Osteoblast (primary cell): ENCODE results near the gene CASP1. TPM values are rescaled to one million over a fixed set of nuclear protein-coding genes. Genes with fewer than 3 reads are reported as not detected.
"Not testable (repeated sequence)": the region's sequence is repeated elsewhere in the genome, so short reads cannot be mapped to it uniquely, and the experiment has no call there.

Source experiments
- DNase-seq: peaks from one replicate; pipeline ENCODE4 v3.0.0; 2011; ENCODE audit warnings: low spot score, mixed read lengths; ENCODE audit not compliant: insufficient read length; ENCODE audit errors: missing footprints
- H2AFZ ChIP-seq: 2 replicates; pipeline ENCODE4 v1.6.0; 2011; ENCODE audit warnings: mild to moderate bottlenecking, low read length
- H3K27ac ChIP-seq: 2 replicates; pipeline ENCODE4 v1.5.1; 2011; ENCODE audit warnings: mild to moderate bottlenecking, low read depth, low read length, moderate library complexity
- H3K27me3 ChIP-seq: 2 replicates; pipeline ENCODE4 v1.6.0; 2012; ENCODE audit warnings: mild to moderate bottlenecking, control low read depth, inconsistent platforms, low read length, moderate library complexity; ENCODE audit not compliant: insufficient read depth
- H3K36me3 ChIP-seq: 2 replicates; pipeline ENCODE4 v1.5.1; 2011; ENCODE audit warnings: mild to moderate bottlenecking, low read length, control low read depth, moderate library complexity; ENCODE audit not compliant: insufficient read depth
- H3K4me1 ChIP-seq: 2 replicates; pipeline ENCODE4 v1.5.1; 2011; ENCODE audit warnings: mild to moderate bottlenecking, low read length, control low read depth, moderate library complexity; ENCODE audit not compliant: insufficient read depth
- H3K4me2 ChIP-seq: 2 replicates; pipeline ENCODE4 v1.6.0; 2011; ENCODE audit warnings: mild to moderate bottlenecking, low read length; ENCODE audit not compliant: insufficient read depth
- H3K4me3 ChIP-seq: fragments of 200-600 bp; sonication (generic); 3 replicates; pipeline ENCODE4 v1.5.1; 2012; ENCODE audit warnings: mild to moderate bottlenecking, low read length, inconsistent platforms; ENCODE audit not compliant: insufficient read depth
- H3K79me2 ChIP-seq: 2 replicates; pipeline ENCODE4 v1.6.0; 2012; ENCODE audit warnings: mild to moderate bottlenecking, low read length, control low read depth, inconsistent platforms; ENCODE audit not compliant: insufficient read depth
- H3K9me3 ChIP-seq: 2 replicates; pipeline ENCODE4 v1.5.1; 2011; ENCODE audit warnings: low read depth, low read length, control low read depth
- H4K20me1 ChIP-seq: 2 replicates; pipeline ENCODE4 v1.6.0; 2012; ENCODE audit warnings: mild to moderate bottlenecking, low read length, control low read depth; ENCODE audit not compliant: insufficient read depth
- total RNA-seq: library from RNA; depleted of rRNA; stranded (reverse); fragments of >200 nt; gene quantifications from 2 replicates; pipeline ENCODE4 v1.2.3, GENCODE V29; 2012
- TF ChIP-seq, protein P1 (sequence below): IDR thresholded peaks from 2 replicates; pipeline ENCODE4 v1.5.1; 2011; ENCODE audit warnings: mild to moderate bottlenecking, low read depth, low read length, moderate library complexity; ENCODE audit errors: extremely low read depth

CASP1 gene
- total RNA-seq, 1 donor, result 14.1 TPM

DNA sequence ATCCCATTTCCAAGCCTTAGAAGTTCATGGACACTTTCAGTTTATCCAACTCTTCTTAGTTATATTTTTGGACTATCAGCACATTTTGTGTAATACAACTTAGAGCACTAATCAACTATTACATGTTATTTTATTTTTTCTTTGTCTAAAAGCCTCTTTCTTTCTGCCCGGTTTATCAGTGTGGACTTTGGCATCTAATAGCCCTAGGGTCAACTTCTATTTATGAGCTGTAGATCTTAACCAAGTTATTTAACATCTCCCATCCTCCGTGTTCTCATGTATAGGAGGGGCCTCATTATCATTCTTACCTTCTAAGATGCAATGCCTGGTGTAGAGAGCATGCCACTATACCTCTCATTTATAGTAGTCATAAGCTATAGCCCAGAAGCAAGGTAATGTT is 5.8 kb upstream of the CASP1 start:
- H3K36me3 ChIP-seq, result no peaks in the 10 kb centered on the region
- no peaks in the 10 kb centered on the region for H3K79me2 ChIP-seq
- no peak overlapping the region for H3K27ac ChIP-seq
- H3K9me3 ChIP-seq, result no peaks in the 10 kb centered on the region
- no peak for DNase-seq
- H3K4me2 ChIP-seq, result no peak overlapping the region
- no peak overlapping the region for H2AFZ ChIP-seq
- no peaks in the 10 kb centered on the region for H4K20me1 ChIP-seq
- no peaks in the 10 kb centered on the region for H3K27me3 ChIP-seq
- peaks cover 4% of the 10 kb centered on the region for H3K4me1 ChIP-seq
- no peak overlapping the region for H3K4me3 ChIP-seq
- TF ChIP-seq, protein P1, sequence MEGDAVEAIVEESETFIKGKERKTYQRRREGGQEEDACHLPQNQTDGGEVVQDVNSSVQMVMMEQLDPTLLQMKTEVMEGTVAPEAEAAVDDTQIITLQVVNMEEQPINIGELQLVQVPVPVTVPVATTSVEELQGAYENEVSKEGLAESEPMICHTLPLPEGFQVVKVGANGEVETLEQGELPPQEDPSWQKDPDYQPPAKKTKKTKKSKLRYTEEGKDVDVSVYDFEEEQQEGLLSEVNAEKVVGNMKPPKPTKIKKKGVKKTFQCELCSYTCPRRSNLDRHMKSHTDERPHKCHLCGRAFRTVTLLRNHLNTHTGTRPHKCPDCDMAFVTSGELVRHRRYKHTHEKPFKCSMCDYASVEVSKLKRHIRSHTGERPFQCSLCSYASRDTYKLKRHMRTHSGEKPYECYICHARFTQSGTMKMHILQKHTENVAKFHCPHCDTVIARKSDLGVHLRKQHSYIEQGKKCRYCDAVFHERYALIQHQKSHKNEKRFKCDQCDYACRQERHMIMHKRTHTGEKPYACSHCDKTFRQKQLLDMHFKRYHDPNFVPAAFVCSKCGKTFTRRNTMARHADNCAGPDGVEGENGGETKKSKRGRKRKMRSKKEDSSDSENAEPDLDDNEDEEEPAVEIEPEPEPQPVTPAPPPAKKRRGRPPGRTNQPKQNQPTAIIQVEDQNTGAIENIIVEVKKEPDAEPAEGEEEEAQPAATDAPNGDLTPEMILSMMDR, result no peak

- Histone ChIP-seq H2AFZ (peak overlapping the region; percentile 86), H3K4me2 (peak overlapping the region; percentile 73), H3K4me3 (peak overlapping the region; percentile 56)
- not testable (repeated sequence) for H3K27ac ChIP-seq, H3K79me2 ChIP-seq, DNase-seq, H3K36me3 ChIP-seq, H3K9me3 ChIP-seq, H3K27me3 ChIP-seq, H4K20me1 ChIP-seq, H3K4me1 ChIP-seq
Measured at GRCh38 chr11:105034388-105034787, 556 bp downstream of the CASP1 start.

DNA sequence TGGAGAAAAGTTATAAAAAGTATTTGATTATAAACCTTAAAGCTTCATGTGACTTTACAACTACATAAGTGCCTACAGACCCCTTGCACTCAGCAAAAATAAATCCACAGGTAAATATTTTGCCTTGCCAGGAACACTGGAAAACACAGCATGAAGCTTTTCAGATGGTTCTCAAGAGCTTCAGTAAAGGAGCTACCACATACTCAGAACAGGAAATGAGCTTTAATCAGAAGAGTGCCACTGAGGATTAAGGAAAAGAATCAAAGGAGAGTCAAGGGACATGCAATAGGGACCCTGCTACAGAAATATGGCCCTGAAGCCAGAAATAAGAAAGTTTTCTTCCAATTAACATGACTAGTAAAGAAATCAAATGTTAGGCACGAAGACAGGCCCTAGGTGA is 1.2 kb downstream of the CASP1 start:
- no peak overlapping the region for H3K4me2 ChIP-seq
- no peak overlapping the region for H3K27ac ChIP-seq
- no peak overlapping the region for H2AFZ ChIP-seq
- no peaks in the 10 kb centered on the region for H3K36me3 ChIP-seq
- no peaks in the 10 kb centered on the region for H3K9me3 ChIP-seq
- no peaks in the 10 kb centered on the region for H3K79me2 ChIP-seq
- H3K4me3 ChIP-seq, result no peak overlapping the region
- H3K4me1 ChIP-seq, result peaks cover 2% of the 10 kb centered on the region
- TF ChIP-seq, protein P1, result no peak
- H4K20me1 ChIP-seq, result no peaks in the 10 kb centered on the region
- H3K27me3 ChIP-seq, result no peaks in the 10 kb centered on the region
- no peak for DNase-seq

- DNase-seq, result no peak
Measured at GRCh38 chr11:105033343-105033742, 1.6 kb downstream of the CASP1 start.

More at GRCh38 chr11:105033343-105033742, 1.6 kb downstream of the CASP1 start:
- TF ChIP-seq, protein P1, result no peak
- no peaks in the 10 kb centered on the region for H3K79me2 ChIP-seq
- peaks cover 2% of the 10 kb centered on the region for H3K4me1 ChIP-seq
- H3K36me3 ChIP-seq, result no peaks in the 10 kb centered on the region
- H2AFZ ChIP-seq, result peak overlapping the region; percentile 21
- H3K4me2 ChIP-seq, result no peak overlapping the region
- H3K27me3 ChIP-seq, result no peaks in the 10 kb centered on the region
- no peaks in the 10 kb centered on the region for H3K9me3 ChIP-seq
- H3K27ac ChIP-seq, result no peak overlapping the region
- H3K4me3 ChIP-seq, result no peak overlapping the region
- no peaks in the 10 kb centered on the region for H4K20me1 ChIP-seq
